H1 (cell line): Measurements from ENCODE around the gene ANKH. TPM values are rescaled to one million over a fixed set of nuclear protein-coding genes. Genes with fewer than 3 reads are reported as not detected.

ENCODE experiments used
- CHD7 ChIP-seq: fragments of 300-600 bp; sonication (generic); IDR thresholded peaks from 2 replicates; pipeline ENCODE4 v1.7.1; 2012; ENCODE audit warnings: low read length, moderate library complexity, mild to moderate bottlenecking, inconsistent platforms; ENCODE audit not compliant: insufficient replicate concordance
- RNF2 ChIP-seq: fragments of 200-900, 300-1000 bp; sonication (generic); IDR thresholded peaks from 2 replicates; pipeline ENCODE4 v1.7.1; 2016; ENCODE audit warnings: borderline replicate concordance, low read depth, mild to moderate bottlenecking, antibody characterized with exemption, low read length; ENCODE audit not compliant: poor library complexity, severe bottlenecking; ENCODE audit errors: missing control alignments
- SP2 ChIP-seq: IDR thresholded peaks from 2 replicates; pipeline ENCODE4 v1.6.1; 2012; ENCODE audit warnings: mild to moderate bottlenecking, low read length, inconsistent platforms
- polyA plus RNA-seq, 7 experiments: library from polyadenylated mRNA; depleted of rRNA in 3 of 7; stranded (reverse) in 5 of 7; unstranded in 2 of 7; fragments of >200 nt in 5 of 7; fragments of 200-250 nt in 2 of 7; gene quantifications; 1 replicate in 5 of 7; 2 replicates in 1 of 7; 4 replicates in 1 of 7; pipeline versions ENCODE4 v1.2.1 to v1.2.3, GENCODE V29; 2011 to 2013; ENCODE audit warnings: missing spikeins in 2 of 7, mixed read lengths in 2 of 7
- total RNA-seq: library from RNA; stranded (reverse); fragmentation: NEBNext Ultra II Directional; extraction: Animal tissue kit (Norgen Biotek cat#: 25700); gene quantifications from 2 replicates; pipeline ENCODE4 v1.2.1, GENCODE V29; 2021

The ANKH gene
- total and polyA plus RNA-seq, 2 of the 8 experiments (the other 6 are each of a cell fraction or from before 2014, with no cell fraction given) = 5.3 to 13.0 TPM

- TF ChIP-seq CHD7 = no peak
- TF ChIP-seq SP2 = no peak
- no peak for TF ChIP-seq RNF2
Observed at GRCh38 chr5:14881826-14882225, 10.2 kb upstream of the ANKH start (continued).
